Measurements from ENCODE around the gene RAD51C.
"Not testable (repeated sequence)": the region's sequence is repeated elsewhere in the genome, so short reads cannot be mapped to it uniquely, and the experiment has no call there.

The RAD51C gene

DNA sequence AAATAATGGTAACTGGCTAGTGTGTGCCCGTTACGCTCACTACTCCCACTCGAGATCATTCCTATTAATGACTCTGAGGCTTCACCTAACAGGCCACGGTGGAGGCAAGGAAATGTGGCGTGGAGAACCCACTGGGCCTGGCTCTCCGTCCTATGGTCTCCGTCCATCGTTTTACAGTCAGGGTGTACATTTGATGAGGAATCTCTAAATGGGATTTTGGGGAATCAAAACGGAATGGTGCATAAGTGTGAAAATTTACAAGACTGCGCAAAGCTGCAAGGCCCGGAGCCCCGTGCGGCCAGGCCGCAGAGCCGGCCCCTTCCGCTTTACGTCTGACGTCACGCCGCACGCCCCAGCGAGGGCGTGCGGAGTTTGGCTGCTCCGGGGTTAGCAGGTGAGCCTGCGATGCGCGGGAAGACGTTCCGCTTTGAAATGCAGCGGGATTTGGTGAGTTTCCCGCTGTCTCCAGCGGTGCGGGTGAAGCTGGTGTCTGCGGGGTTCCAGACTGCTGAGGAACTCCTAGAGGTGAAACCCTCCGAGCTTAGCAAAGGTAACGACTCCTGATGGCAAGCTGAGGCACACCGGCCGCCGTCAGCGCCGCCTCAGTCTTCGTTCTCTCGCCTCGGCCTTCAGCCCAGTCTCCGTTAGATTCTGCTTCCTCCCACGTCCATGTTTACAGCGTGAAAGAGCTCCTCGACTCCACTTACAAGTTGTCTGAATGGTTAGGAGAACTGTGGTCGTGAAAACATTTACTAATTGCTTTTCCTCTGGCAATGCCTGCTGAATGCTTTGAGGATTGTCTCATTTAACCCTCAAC lies at the start of gene RAD51C:
RAD51C (plus strand) TSS at position 364 of the 817 bp plus-strand sequence; CDS start at position 406, 42 bp downstream.
- DNase-seq, result peak; percentile 95

DNA sequence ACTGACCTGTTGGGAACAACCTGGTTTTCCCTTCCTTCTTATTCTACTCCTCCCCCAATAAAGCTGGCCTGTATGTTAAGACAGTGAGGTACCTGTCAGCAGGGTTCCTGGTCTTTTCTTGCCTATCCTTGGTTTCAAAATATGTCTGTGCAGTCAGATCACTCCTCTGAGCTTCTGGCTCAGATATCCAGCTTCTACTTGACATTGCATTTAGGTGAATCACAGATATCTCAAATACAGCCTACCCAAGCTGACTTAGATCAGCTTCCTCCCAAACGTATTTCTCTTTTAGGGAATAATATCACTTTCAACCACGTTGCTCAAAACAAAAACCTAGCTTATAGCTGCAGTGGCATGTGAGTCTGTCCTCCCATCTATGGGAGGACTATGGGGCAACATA lies 49.3 kb upstream of the RAD51C start:
- no peak for DNase-seq

DNA sequence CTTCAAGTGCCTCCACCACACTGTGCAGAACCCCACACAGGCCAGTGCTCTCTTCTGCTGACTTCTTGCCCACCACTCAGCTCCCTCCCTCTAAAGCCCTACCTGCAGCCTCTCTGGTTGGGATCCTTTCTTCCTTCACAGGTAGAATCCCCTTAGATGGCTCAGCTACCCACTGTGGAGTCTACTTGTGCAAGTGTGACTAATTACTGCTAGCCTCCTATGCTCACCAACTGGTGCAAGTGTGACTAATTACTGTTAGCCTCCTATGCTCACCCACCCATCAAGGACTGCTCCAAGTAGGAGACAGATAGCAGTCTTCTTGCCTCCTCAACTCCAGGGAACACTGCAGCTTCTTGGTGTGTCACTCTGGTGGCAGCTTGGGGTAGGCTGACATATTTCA lies 44.2 kb upstream of the RAD51C start:
- no peak for DNase-seq

GRCh38 chr17:58657962-58658803 lies 34.2 kb upstream of the RAD51C start:
- not testable (repeated sequence) for DNase-seq

GRCh38 chr17:58658804-58659713 lies 33.3 kb upstream of the RAD51C start:
- DNase-seq, result peak; percentile 98

DNA sequence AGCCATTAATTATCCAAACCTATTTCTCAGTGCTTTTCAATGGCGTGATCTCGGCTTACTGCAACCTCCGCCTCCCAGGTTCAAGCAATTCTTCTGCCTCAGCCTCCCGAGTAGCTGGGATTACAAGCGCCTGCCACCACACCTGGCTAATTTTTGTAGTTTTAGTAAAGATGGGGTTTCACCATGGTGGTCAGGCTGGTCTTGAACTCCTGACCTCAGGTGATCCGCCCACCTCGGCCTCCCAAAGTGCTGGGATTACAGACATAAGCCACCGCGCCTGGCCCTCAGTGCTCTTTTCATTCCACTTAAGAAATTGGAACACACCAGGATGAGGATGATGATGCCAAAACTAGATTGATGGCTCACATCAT lies 32.7 kb upstream of the RAD51C start:
- DNase-seq, result not testable (repeated sequence)

DNA sequence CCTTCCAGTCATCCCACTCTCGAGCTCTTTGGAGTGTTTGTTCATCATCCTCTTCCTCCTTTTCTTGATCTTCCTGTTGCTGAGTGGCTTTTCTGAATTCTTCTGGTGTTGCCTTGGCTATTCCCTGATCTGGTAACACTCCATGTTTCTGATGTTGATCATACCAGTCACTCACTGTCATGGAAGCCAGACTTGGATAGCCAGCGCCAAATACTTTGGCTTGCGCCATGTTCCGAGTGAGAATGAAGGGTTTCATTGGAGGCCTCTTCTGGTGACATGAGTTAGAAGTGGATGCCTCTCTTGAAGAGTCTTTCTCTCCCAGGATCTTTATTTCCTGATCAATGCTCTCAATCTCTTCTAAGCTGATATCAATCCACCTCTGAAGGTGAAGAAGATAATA lies 31.8 kb upstream of the RAD51C start:
- no peak for DNase-seq

DNA sequence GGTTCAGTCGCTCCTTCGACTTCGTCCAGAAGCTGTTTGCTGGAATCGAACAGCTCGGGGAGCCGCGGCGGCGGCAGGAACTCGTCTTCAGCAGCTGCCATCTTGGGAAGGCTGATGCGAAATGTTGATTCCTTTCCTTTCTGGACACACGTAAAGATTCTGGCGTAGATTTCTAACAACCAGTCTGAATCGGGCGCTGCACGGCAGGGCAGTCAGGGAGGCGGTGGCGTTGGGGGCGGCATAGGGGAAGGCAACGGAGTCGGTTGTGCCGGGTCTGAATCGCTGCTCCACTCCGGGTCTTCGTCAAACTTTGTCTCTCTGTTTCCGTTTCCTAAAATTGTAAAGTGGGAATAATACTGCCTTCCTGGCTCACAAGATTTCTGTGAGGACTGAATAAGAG lies 30.9 kb upstream of the RAD51C start:
- DNase-seq, result no peak

- DNase-seq, result no peak
Measured at GRCh38 chr17:58664302-58664701, 28.1 kb upstream of the RAD51C start.

DNA sequence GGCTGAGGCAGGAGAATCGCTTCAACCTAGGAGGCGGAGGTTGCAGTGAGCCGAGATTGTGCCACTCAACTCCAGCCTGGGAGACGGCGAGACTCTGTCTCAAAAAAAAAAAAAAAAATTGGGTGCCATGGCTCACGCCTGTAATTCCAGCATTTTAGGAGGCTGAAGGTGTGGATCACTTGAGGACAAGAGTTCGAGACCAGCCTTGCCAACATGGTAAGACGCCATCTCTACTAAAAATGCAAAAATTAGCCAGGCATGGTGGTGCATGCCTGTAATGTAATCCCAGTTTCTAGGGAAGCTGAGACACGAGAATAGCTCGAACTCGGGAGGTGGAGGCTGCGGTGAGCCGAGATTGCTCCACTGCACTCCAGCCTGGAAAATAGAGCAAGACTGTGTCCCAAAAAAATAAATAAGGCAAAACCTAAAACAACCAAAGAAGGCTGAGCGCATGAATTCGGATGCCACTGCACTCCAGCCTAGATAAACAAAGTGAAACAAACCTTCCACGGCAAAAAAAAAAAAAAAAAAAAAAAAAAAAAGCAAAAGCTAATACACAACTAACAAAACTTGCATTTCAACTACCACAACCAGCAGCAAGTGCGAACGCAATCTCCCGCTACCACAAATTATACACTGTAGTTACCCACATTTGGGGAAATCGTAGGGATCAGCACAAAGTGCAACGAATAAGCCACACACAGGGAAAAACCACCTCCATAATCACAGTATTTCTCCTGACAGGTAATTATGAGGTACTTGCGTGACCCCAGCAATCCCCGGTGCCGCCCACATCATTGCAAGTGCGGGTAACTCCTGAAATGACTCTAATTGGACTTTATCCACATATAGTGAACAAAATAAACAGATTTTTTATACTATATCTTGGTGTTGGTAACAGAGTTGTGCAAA lies 26.2 kb upstream of the RAD51C start:
- DNase-seq, result no peak

- peak; percentile 88 for DNase-seq
Measured at GRCh38 chr17:58666858-58667267, 25.5 kb upstream of the RAD51C start.

GRCh38 chr17:58667934-58668597 lies 24.3 kb upstream of the RAD51C start:
- no peak for DNase-seq

GRCh38 chr17:58668598-58668935 lies 23.8 kb upstream of the RAD51C start:
- DNase-seq, result no peak

DNA sequence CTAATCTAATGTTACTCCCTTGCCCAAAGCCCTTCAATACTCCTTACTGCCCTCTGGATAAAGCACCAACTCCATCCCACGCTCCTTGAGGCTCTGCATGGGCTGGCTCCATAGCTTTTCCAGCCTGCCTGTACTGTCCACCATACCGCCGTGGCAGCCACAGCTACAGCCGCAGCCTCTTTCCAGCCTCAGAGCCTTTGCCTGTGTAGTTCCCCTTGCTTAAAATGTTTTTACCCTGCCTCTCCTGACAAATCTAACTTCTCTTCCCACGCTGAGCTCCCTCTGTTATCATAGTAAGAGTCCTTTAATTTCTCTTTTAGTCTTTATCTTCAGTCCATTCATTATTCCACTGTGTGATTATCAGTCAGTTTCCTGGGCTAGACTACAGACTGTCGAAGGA lies 22.5 kb upstream of the RAD51C start:
- DNase-seq, result no peak

DNA sequence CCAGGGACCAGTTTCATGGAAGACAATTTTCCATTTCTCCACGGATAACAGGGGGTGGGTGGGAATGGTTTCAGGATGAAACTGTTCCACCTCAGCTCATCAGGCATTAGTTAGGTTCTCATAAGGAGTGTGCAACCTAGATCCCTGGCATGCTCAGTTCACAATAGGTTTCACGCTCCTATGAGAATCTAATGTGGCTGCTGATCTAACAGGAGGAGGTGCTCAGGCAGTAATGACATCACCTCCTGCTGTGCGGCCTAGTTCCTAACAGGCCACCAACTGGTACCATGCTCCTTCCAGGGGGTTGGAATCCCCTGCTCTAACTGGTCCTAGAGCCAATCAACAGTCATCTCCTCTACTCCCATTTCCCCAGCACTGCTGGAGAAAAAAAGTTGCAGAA lies 20.4 kb upstream of the RAD51C start:
- DNase-seq, result no peak

GRCh38 chr17:58677194-58677880 lies 15.1 kb upstream of the RAD51C start:
- DNase-seq, result no peak

DNA sequence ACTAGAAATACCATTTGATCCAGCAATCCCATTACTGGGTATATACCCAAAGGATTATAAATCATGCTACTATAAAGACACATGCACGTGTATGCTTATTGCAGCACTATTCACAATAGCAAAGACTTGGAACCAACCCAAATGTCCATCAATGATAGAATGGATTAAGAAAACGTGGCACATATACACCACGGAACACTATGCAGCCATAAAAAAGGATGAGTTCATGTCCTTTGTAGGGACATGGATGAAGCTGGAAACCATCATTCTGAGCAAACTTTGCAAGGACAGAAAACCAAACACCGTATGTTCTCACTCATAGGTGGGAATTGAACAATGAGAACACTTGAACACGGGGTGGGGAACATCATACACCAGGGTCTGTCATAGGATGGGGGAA lies 14.1 kb upstream of the RAD51C start:
- DNase-seq, result not testable (repeated sequence)

- peak; percentile 73 for DNase-seq
Measured at GRCh38 chr17:58679263-58680037, 13.0 kb upstream of the RAD51C start.

GRCh38 chr17:58680038-58680369 lies 12.4 kb upstream of the RAD51C start:
- no peak for DNase-seq

DNA sequence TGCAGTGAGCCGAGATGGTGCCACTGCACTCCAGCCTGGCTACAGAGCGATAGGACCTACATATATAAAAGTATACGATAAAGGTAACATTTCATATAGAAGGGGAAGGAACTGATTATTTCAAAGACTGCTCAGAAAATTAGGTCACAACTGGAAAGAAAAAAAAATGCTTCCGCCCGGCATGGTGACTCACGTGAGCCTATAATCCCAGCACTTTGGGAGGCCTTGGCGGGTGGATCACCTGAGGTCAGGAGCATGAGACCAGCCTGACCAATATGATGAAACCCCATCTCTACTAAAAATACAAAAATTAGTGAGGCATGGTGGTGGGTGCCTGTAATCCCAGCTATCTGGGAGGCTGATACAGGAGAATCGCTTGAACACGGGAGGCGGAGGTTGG lies 8.4 kb upstream of the RAD51C start:
- no peak for DNase-seq
